Measurements from ENCODE around the gene GPR25.

- TF ChIP-seq, protein P1, sequence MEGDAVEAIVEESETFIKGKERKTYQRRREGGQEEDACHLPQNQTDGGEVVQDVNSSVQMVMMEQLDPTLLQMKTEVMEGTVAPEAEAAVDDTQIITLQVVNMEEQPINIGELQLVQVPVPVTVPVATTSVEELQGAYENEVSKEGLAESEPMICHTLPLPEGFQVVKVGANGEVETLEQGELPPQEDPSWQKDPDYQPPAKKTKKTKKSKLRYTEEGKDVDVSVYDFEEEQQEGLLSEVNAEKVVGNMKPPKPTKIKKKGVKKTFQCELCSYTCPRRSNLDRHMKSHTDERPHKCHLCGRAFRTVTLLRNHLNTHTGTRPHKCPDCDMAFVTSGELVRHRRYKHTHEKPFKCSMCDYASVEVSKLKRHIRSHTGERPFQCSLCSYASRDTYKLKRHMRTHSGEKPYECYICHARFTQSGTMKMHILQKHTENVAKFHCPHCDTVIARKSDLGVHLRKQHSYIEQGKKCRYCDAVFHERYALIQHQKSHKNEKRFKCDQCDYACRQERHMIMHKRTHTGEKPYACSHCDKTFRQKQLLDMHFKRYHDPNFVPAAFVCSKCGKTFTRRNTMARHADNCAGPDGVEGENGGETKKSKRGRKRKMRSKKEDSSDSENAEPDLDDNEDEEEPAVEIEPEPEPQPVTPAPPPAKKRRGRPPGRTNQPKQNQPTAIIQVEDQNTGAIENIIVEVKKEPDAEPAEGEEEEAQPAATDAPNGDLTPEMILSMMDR (IDR thresholded peaks at IDR 0.05 in 2 of 3, conservative IDR thresholded peaks at IDR 0.05 in 1 of 3; ENCODE audit: control insufficient read depth in 2 of 3, extremely low read depth in 1 of 3, insufficient read depth in 1 of 3, low read depth in 3 of 3, low read length in 3 of 3), result no peak
- TF ChIP-seq TBL1XR1 (IDR thresholded peaks at IDR 0.05; ENCODE audit: low read depth, low read length), result no peak
- no peak for TF ChIP-seq MXI1 (IDR thresholded peaks at IDR 0.05; ENCODE audit: low read depth, low read length)
- TF ChIP-seq RB1 (IDR thresholded peaks at IDR 0.05; ENCODE audit: borderline replicate concordance), result no peak
- no peak for TF ChIP-seq CEBPB (IDR thresholded peaks at IDR 0.05; ENCODE audit: borderline replicate concordance in 1 of 2, low read depth in 2 of 2, low read length in 2 of 2)
- TF ChIP-seq POLR2AphosphoS5 (IDR thresholded peaks at IDR 0.05; ENCODE audit: low read length), result no peak
- no peak for TF ChIP-seq YY1 (IDR thresholded peaks at IDR 0.05; ENCODE audit: low read depth, low read length)
- TF ChIP-seq SMC3 (IDR thresholded peaks at IDR 0.05; ENCODE audit: borderline replicate concordance, low read length), result no peak
- no peak for TF ChIP-seq FOXK2 (IDR thresholded peaks at IDR 0.05)
These were observed 33.7 kb downstream of the GPR25 start for GRCh38 chr1:200906491-200906890.
